Upper lobe of left lung (tissue), 4 donors: ENCODE measurements around the gene AHSG.

Experiments
- CTCF ChIP-seq, 6 experiments: fragments of 450-650 bp in 4 of 6; fragments of 200-600 bp in 2 of 6; sonication (generic) in 2 of 6; IDR thresholded peaks; one replicate each; pipeline ENCODE4 v1.5.1; 2016 to 2019; ENCODE audit warnings: antibody characterized with exemption in 6 of 6
- EP300 ChIP-seq, 4 donors: sonication (generic); formaldehyde crosslinking; IDR thresholded peaks; one replicate each; pipeline ENCODE4 v1.5.1; 2017; ENCODE audit warnings: antibody characterized with exemption in 4 of 4, control low read depth in 2 of 4
- POLR2A ChIP-seq, 4 donors: fragments of 450-650 bp; IDR thresholded peaks; one replicate each; pipeline ENCODE4 v1.5.1; 2016 to 2017; ENCODE audit warnings: antibody characterized with exemption in 4 of 4, mild to moderate bottlenecking in 2 of 4
- POLR2AphosphoS5 ChIP-seq, 2 donors: sonication (generic); formaldehyde crosslinking; IDR thresholded peaks; one replicate each; pipeline ENCODE4 v1.5.1; 2017; ENCODE audit warnings: antibody characterized with exemption in 2 of 2

- TF ChIP-seq CTCF (IDR thresholded peaks at IDR 0.05) (no peak), EP300 (IDR thresholded peaks at IDR 0.05) (no peak), POLR2A (IDR thresholded peaks at IDR 0.05) (no peak), POLR2AphosphoS5 (IDR thresholded peaks at IDR 0.05) (no peak)
These were observed 30.3 kb upstream of the AHSG start for GRCh38 chr3:186582541-186582940.
